GM18858 (cell line): Measurements from ENCODE around the gene RMND1.
A peak's percentile ranks its signal among the peaks of the same experiment; 100 is the strongest.
"Not testable (repeated sequence)": the region's sequence is repeated elsewhere in the genome, so short reads cannot be mapped to it uniquely, and the experiment has no call there.

ENCODE experiments used
- ATAC-seq: cut with Tn5 transposase; IDR thresholded peaks from one replicate; pipeline ENCODE4 v1.9.1; 2021; ENCODE audit not compliant: unreplicated experiment

Gene RMND1

GRCh38 chr6:151451950-151452749 lies at the start of gene RMND1:
Gene RMND1, minus strand, starts transcription at chr6:151452126. Its CDS starts 6,315 bp downstream, at chr6:151445811.
- ATAC-seq = peak; percentile 96

GRCh38 chr6:151499551-151499950 lies 47.6 kb upstream of the RMND1 start:
- ATAC-seq = no peak

GRCh38 chr6:151498327-151498726 lies 46.4 kb upstream of the RMND1 start:
- ATAC-seq = peak; percentile 84

GRCh38 chr6:151497905-151498304 lies 46.0 kb upstream of the RMND1 start:
- peak; percentile 15 for ATAC-seq

GRCh38 chr6:151495380-151495779 lies 43.5 kb upstream of the RMND1 start:
- ATAC-seq = no peak

GRCh38 chr6:151494936-151495320 lies 43.0 kb upstream of the RMND1 start:
- no peak for ATAC-seq

GRCh38 chr6:151494235-151494935 lies 42.5 kb upstream of the RMND1 start:
- ATAC-seq = no peak

GRCh38 chr6:151493804-151494234 lies 41.9 kb upstream of the RMND1 start, which contains the start of gene CCDC170:
Gene CCDC170, plus strand, starts transcription at chr6:151494017. Its CDS starts 112 bp downstream, at chr6:151494129.
- ATAC-seq = no peak

GRCh38 chr6:151493161-151493803 lies 41.4 kb upstream of the RMND1 start:
- ATAC-seq = no peak

- ATAC-seq = no peak
Measured at GRCh38 chr6:151490996-151491395, 39.1 kb upstream of the RMND1 start.

GRCh38 chr6:151488226-151488625 lies 36.3 kb upstream of the RMND1 start:
- ATAC-seq = no peak

- no peak for ATAC-seq
Measured at GRCh38 chr6:151483994-151484393, 32.1 kb upstream of the RMND1 start.

- ATAC-seq = no peak
Measured at GRCh38 chr6:151482290-151482689, 30.4 kb upstream of the RMND1 start.

- ATAC-seq = no peak
Measured at GRCh38 chr6:151481786-151482185, 29.9 kb upstream of the RMND1 start.

- no peak for ATAC-seq
Measured at GRCh38 chr6:151478670-151479069, 26.7 kb upstream of the RMND1 start.

GRCh38 chr6:151477726-151478125 lies 25.8 kb upstream of the RMND1 start:
- no peak for ATAC-seq

GRCh38 chr6:151475653-151476523 lies 24.0 kb upstream of the RMND1 start:
- no peak for ATAC-seq

GRCh38 chr6:151464702-151465101 lies 12.8 kb upstream of the RMND1 start:
- no peak for ATAC-seq

- ATAC-seq = no peak
Measured at GRCh38 chr6:151461673-151462072, 9.7 kb upstream of the RMND1 start.

GRCh38 chr6:151455751-151456398 lies 3.9 kb upstream of the RMND1 start:
- ATAC-seq = not testable (repeated sequence)
